OCI-LY3 (cell line): ENCODE measurements around the gene TBL3.

Experiments
- H2AFZ ChIP-seq: fragments of 200-600, 300-600 bp; shearing (Covaris generic); 2 replicates; pipeline ENCODE4 v1.6.0; 2014; ENCODE audit warnings: antibody characterized with exemption, low read depth, low read length
- H3K27ac ChIP-seq: fragments of 200-600, 300-600 bp; sonication (generic); 2 replicates; pipeline ENCODE4 v1.5.1; 2014; ENCODE audit warnings: mild to moderate bottlenecking, low read length, moderate library complexity, mixed read lengths
- H3K27me3 ChIP-seq: fragments of 200-600, 300-600 bp; sonication (generic); 2 replicates; pipeline ENCODE4 v1.6.1; 2014; ENCODE audit warnings: low read depth, low read length, mixed read lengths
- H3K36me3 ChIP-seq: fragments of 200-600, 300-600 bp; sonication (generic); replicated peaks from 2 replicates; pipeline ENCODE3; 2014; ENCODE audit warnings: low read depth, low read length, mixed read lengths
- H3K4me1 ChIP-seq: fragments of 300-600, 200-600 bp; sonication (generic); 2 replicates; pipeline ENCODE4 v1.6.1; 2014; ENCODE audit warnings: low read length, mixed read lengths
- H3K4me2 ChIP-seq: fragments of 200-600, 300-600 bp; sonication (generic); 2 replicates; pipeline ENCODE4 v1.6.1; 2014; ENCODE audit warnings: low read length, mixed read lengths
- H3K4me3 ChIP-seq: fragments of 300-600, 200-600 bp; sonication (generic); 2 replicates; pipeline ENCODE4 v1.5.1; 2014; ENCODE audit warnings: antibody characterized with exemption, mild to moderate bottlenecking, low read length, moderate library complexity
- H3K79me2 ChIP-seq: fragments of 300-600, 200-600 bp; shearing (Covaris generic); 2 replicates; pipeline ENCODE4 v1.6.1; 2014; ENCODE audit warnings: mild to moderate bottlenecking, low read length, mixed read lengths
- H3K9ac ChIP-seq: fragments of 300-600, 200-600 bp; shearing (Covaris generic); 2 replicates; pipeline ENCODE4 v1.6.0; 2014; ENCODE audit warnings: mild to moderate bottlenecking, low read length, moderate library complexity
- H3K9me3 ChIP-seq: fragments of 200-600, 300-600 bp; shearing (Covaris generic); 2 replicates; pipeline ENCODE4 v1.6.1; 2014; ENCODE audit warnings: low read length, mixed read lengths; ENCODE audit not compliant: insufficient read depth
- H4K20me1 ChIP-seq: fragments of 200-600, 300-600 bp; sonication (generic); 2 replicates; pipeline ENCODE4 v1.6.1; 2016; ENCODE audit warnings: low read length, mixed read lengths; ENCODE audit not compliant: insufficient read depth
- EZH2phosphoT487 ChIP-seq: fragments of 200-600 bp; shearing (Covaris generic); IDR thresholded peaks from 2 replicates; pipeline ENCODE4 v1.6.1; 2018; ENCODE audit warnings: antibody characterized with exemption, mixed run types, low read depth
- TF ChIP-seq, protein P1 (sequence below): fragments of 200-600, 300-600 bp; sonication (generic); IDR thresholded peaks from 2 replicates; pipeline ENCODE4 v1.5.1; 2014; ENCODE audit warnings: antibody characterized with exemption, low read length, low read depth

TBL3 gene

DNA sequence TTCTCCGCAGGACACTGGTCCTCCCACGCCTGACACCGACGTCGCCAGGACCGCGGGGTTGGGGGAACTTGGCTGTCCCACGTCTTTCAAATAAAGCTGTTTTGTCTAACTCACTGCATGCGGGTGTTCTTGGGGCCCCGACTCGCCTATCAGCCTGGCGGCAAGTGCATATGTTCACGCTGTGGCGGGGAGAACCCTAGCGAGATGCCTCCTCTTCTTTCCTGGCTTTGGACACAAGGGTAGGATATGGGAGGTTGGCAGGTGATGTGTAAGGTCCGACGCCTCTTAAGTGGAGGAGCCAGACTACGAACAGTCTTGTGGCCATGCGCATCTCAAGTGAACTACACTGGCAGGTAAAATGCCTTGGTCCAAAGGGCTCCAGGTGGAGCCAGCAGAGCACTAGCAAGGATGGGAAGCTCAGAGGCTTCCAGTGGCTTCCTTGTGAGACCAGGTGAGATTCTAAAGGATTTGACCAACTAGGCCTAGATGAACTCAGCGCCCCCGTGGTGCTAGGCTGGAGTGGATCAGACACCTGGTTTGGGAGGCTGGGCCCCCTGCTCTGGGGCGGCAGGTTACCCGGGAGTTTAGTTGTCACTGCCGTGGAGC lies 6.4 kb upstream of the TBL3 start:
- peak overlapping the region; percentile 68 for H3K27ac ChIP-seq
- H3K79me2 ChIP-seq: peaks cover 64% of the 10 kb centered on the region
- no peak overlapping the region for H2AFZ ChIP-seq

DNA sequence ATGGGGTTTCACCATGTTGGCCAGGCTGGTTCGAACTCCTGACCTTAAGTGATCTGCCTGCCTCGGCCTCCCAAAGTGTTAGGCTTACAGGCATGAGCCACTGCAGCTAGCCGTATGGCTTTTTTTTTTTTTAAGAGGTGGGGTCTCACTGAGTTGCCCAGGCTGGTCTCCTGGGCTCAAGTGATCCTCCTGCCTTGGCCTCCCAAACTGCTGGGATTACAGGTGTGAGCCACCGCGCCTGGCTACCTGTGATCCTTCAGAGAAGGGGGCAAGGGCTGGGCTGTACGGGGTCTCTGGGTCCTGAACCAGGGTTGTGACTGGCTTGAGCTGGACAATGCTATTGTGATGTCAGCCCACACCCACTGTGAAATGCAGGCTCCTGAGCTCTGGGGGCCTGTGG lies 5.4 kb upstream of the TBL3 start, which contains the start of gene RNF151:
Gene RNF151 (plus strand): TSS at position 397 of the 400 bp plus-strand sequence. CDS start 26 bp downstream, outside the sequence.
- Histone ChIP-seq H4K20me1 (peaks cover 26% of the 10 kb centered on the region), H3K4me1 (peaks cover 31% of the 10 kb centered on the region), H3K9ac (peak within 1 kb of the TSS; percentile 92), H3K27me3 (no peaks in the 10 kb centered on the region), H3K4me3 (peak within 1 kb of the TSS; percentile 100), H3K36me3 (peaks cover 27% of the 10 kb centered on the region), H2AFZ (no peak within 1 kb of the TSS), H3K27ac (peak within 1 kb of the TSS; percentile 68), H3K4me2 (peak within 1 kb of the TSS; percentile 96), H3K79me2 (peaks cover 66% of the 10 kb centered on the region), H3K9me3 (no peaks in the 10 kb centered on the region)
- TF ChIP-seq, protein P1, sequence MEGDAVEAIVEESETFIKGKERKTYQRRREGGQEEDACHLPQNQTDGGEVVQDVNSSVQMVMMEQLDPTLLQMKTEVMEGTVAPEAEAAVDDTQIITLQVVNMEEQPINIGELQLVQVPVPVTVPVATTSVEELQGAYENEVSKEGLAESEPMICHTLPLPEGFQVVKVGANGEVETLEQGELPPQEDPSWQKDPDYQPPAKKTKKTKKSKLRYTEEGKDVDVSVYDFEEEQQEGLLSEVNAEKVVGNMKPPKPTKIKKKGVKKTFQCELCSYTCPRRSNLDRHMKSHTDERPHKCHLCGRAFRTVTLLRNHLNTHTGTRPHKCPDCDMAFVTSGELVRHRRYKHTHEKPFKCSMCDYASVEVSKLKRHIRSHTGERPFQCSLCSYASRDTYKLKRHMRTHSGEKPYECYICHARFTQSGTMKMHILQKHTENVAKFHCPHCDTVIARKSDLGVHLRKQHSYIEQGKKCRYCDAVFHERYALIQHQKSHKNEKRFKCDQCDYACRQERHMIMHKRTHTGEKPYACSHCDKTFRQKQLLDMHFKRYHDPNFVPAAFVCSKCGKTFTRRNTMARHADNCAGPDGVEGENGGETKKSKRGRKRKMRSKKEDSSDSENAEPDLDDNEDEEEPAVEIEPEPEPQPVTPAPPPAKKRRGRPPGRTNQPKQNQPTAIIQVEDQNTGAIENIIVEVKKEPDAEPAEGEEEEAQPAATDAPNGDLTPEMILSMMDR: no peak
- TF ChIP-seq EZH2phosphoT487: no peak

More for the DNA sequence above, 6.4 kb upstream of the TBL3 start:
- Histone ChIP-seq H3K36me3 (peaks cover 27% of the 10 kb centered on the region), H3K9ac (peak overlapping the region; percentile 92), H3K27me3 (no peaks in the 10 kb centered on the region), H3K4me3 (peak overlapping the region; percentile 100), H3K9me3 (no peaks in the 10 kb centered on the region), H3K4me1 (peaks cover 34% of the 10 kb centered on the region), H4K20me1 (peaks cover 31% of the 10 kb centered on the region), H3K4me2 (peak overlapping the region; percentile 96)
- TF ChIP-seq, protein P1: no peak
- no peak for TF ChIP-seq EZH2phosphoT487

DNA sequence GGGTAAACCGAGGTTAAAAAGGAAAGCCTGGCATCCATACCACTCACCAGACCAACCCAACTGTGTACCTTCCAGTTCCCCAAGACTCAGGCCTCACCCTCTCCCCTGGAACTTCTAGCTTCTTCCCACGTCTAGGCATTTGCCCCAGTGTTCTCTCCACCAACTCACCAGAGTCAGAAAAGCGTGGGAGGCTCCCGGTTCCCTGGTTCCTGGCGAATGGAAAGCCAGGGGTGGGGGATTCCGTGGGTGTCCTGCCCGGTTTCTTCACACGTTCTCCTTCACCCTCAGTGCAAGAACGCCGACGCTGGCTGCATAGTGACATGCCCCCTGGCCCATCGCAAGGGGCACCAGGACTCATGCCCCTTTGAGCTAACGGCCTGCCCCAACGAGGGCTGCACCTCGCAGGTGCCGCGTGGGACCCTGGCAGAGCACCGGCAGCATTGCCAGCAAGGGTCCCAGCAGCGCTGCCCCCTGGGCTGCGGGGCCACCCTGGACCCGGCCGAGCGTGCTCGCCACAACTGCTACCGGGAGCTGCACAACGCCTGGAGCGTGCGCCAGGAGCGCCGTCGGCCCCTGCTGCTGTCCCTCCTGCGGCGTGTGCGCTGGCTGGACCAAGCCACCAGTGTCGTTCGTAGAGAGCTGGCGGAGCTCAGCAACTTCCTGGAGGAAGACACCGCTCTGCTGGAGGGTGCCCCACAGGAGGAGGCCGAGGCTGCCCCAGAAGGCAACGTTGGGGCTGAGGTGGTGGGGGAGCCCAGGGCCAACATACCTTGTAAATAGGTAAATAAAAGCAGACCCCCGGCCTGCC lies 3.5 kb upstream of the TBL3 start:
- TF ChIP-seq EZH2phosphoT487: no peak
- TF ChIP-seq, protein P1: no peak
- Histone ChIP-seq H4K20me1 (peaks cover 8% of the 10 kb centered on the region), H3K27ac (no peak overlapping the region), H3K9me3 (no peaks in the 10 kb centered on the region), H3K9ac (no peak overlapping the region), H3K79me2 (peaks cover 65% of the 10 kb centered on the region), H3K4me3 (no peak overlapping the region), H2AFZ (no peak overlapping the region), H3K36me3 (peaks cover 12% of the 10 kb centered on the region), H3K4me1 (peaks cover 19% of the 10 kb centered on the region), H3K4me2 (no peak overlapping the region), H3K27me3 (no peaks in the 10 kb centered on the region)

DNA sequence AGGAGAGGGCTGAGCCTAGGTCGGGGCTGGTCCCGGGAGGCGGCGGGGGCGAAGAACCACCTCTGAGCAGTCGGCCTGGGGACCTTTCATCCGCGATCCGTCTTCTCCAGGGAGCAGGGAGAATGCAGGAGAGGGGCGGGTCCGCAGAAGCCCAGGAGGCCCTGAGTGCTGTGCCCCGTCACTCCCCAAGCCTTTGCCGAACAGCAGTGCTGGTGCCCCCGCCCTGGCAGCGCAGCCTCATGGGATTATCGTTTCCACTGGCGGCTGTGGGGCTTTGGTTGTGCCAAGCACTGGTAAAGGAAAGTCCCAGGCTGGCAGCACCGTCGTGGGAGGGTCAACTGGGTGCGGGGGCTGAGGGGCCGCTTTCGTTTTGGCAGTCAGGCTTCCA lies 631 bp downstream of the TBL3 start:
- Histone ChIP-seq H3K4me3 (peak overlapping the region; percentile 100), H3K4me2 (peak overlapping the region; percentile 88), H3K27me3 (no peaks in the 10 kb centered on the region), H3K27ac (no peak overlapping the region), H3K4me1 (peaks cover 14% of the 10 kb centered on the region), H2AFZ (no peak overlapping the region), H3K9ac (peak overlapping the region; percentile 87), H3K79me2 (peaks cover 36% of the 10 kb centered on the region), H3K9me3 (no peaks in the 10 kb centered on the region), H4K20me1 (no peaks in the 10 kb centered on the region), H3K36me3 (peaks cover 16% of the 10 kb centered on the region)
- TF ChIP-seq EZH2phosphoT487: no peak
- TF ChIP-seq, protein P1: no peak
